CD8-positive, alpha-beta memory T cell (primary cell): Measurements from ENCODE around the gene ANKRD12. TPM values are rescaled to one million over a fixed set of nuclear protein-coding genes. Genes with fewer than 3 reads are reported as not detected.

Experiments used
- CTCF ChIA-PET: fragments of 350-600 bp; sonication (Branson Sonifier 250); formaldehyde crosslinking; loops from one replicate; lab custom pipeline; 2021; ENCODE audit warnings: antibody characterized with exemption; lab: Charles Lee
- POLR2A ChIA-PET: fragments of 350-600 bp; sonication (Branson Sonifier 250); formaldehyde crosslinking; loops from one replicate; lab custom pipeline; 2021; ENCODE audit warnings: antibody characterized with exemption; lab: Charles Lee
- DNase-seq, 5 donors: peaks; one replicate each; pipeline versions ENCODE4 v3.0.0 to v3.0.0-alpha.2; 2020 to 2022; ENCODE audit warnings: mixed read lengths in 1 of 5
- H3K27ac ChIP-seq: one replicate; pipeline ENCODE4 v1.7.0; 2013; ENCODE audit warnings: low read depth, mild to moderate bottlenecking, low read length, moderate library complexity
- H3K27me3 ChIP-seq: 2 replicates; pipeline ENCODE4 v1.7.0; 2013; ENCODE audit warnings: low read length, mild to moderate bottlenecking; ENCODE audit not compliant: insufficient read depth, poor library complexity, severe bottlenecking
- H3K36me3 ChIP-seq: 2 replicates; pipeline ENCODE4 v1.7.0; 2013; ENCODE audit warnings: mild to moderate bottlenecking, low read length, moderate library complexity; ENCODE audit not compliant: insufficient read depth
- H3K4me1 ChIP-seq: 2 replicates; pipeline ENCODE4 v1.7.0; 2013; ENCODE audit warnings: mild to moderate bottlenecking, low read length, moderate library complexity; ENCODE audit not compliant: insufficient read depth
- H3K4me3 ChIP-seq: 2 replicates; pipeline ENCODE4 v1.7.0; 2013; ENCODE audit warnings: mild to moderate bottlenecking, low read length
- H3K9me3 ChIP-seq: 2 replicates; pipeline ENCODE4 v1.7.0; 2013; ENCODE audit warnings: mild to moderate bottlenecking, low read length
- H3K27ac Mint-ChIP-seq, 8 donors: one replicate each; pipeline ENCODE4 v1.8.0; 2020 to 2021; ENCODE audit warnings: mixed read lengths in 8 of 8, mild to moderate bottlenecking in 6 of 8, inconsistent platforms in 3 of 8, moderate library complexity in 3 of 8
- H3K27me3 Mint-ChIP-seq, 2 donors: one replicate each; pipeline ENCODE4 v1.8.0; 2020 to 2021; ENCODE audit warnings: mixed read lengths in 2 of 2, mild to moderate bottlenecking in 1 of 2, moderate library complexity in 1 of 2
- H3K36me3 Mint-ChIP-seq, 3 donors: one replicate each; pipeline ENCODE4 v1.8.0; 2020 to 2021; ENCODE audit warnings: mixed read lengths in 3 of 3, inconsistent platforms in 1 of 3, mild to moderate bottlenecking in 1 of 3
- H3K4me1 Mint-ChIP-seq, 3 donors: one replicate each; pipeline ENCODE4 v1.8.0; 2020 to 2021; ENCODE audit warnings: mixed read lengths in 3 of 3, inconsistent platforms in 1 of 3, mild to moderate bottlenecking in 1 of 3
- H3K4me3 Mint-ChIP-seq, 7 donors: one replicate each; pipeline ENCODE4 v1.8.0; 2020 to 2021; ENCODE audit warnings: mixed read lengths in 7 of 7, mild to moderate bottlenecking in 6 of 7, moderate library complexity in 4 of 7, inconsistent platforms in 2 of 7
- H3K9me3 Mint-ChIP-seq, 5 donors: one replicate each; pipeline ENCODE4 v1.8.0; 2020 to 2022; ENCODE audit warnings: mixed read lengths in 5 of 5, mild to moderate bottlenecking in 3 of 5, moderate library complexity in 2 of 5, inconsistent platforms in 1 of 5
- polyA plus RNA-seq: library from polyadenylated mRNA; unstranded; fragments of 300-500 nt; fragmentation: Illumina TruSeq; gene quantifications from one replicate; pipeline ENCODE4 v1.2.3, GENCODE V29; 2021
- total RNA-seq, 2 experiments: library from RNA; stranded (reverse); gene quantifications; one replicate each; pipeline ENCODE4 v1.2.3, GENCODE V29; 2021

ANKRD12 gene
- total and polyA plus RNA-seq, 3 experiments from 2014 or later: 66.6 to 109 (median 67.6) TPM

DNA sequence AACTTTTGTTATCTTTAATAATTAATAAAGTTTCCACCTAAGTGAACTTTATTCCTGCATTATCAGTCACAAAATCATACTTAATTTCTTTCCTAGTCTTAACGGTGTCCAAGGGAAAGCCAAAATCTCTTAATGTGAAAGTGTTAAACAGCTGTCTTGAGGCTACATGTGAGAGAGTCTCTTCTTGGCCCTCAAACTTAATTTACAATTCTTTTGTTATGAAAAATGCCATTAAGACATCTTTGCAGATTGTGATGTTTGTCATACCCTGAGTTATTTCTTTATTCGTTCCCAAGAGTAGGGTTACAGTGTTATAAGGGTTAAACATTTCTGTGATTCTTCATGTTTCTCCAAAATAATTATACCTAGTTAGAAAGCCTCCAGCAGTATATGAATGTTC, 64.6 kb downstream of the ANKRD12 start:
- ChIA-PET POLR2A (no interaction called here), CTCF (no interaction called here)
- H3K9me3 Mint-ChIP-seq: no peaks in the 10 kb centered on the region
- H3K4me3 Mint-ChIP-seq: no peak overlapping the region
- no peaks in the 10 kb centered on the region for H3K9me3 ChIP-seq
- no peak overlapping the region for H3K4me3 ChIP-seq
- H3K4me1 Mint-ChIP-seq: peaks cover 23 to 41% (median 40%) of the 10 kb centered on the region in 3 donors
- peaks cover 10% of the 10 kb centered on the region for H3K36me3 ChIP-seq
- DNase-seq: no peak
- H3K27me3 ChIP-seq: no peaks in the 10 kb centered on the region
- H3K27ac Mint-ChIP-seq: peak overlapping the region in 1 of 8 donors; percentile 8
- H3K4me1 ChIP-seq: no peaks in the 10 kb centered on the region
- no peaks in the 10 kb centered on the region for H3K27me3 Mint-ChIP-seq
- H3K27ac ChIP-seq: no peak overlapping the region
- peaks cover 0 to 69% (median 8%) of the 10 kb centered on the region in 3 donors for H3K36me3 Mint-ChIP-seq

DNA sequence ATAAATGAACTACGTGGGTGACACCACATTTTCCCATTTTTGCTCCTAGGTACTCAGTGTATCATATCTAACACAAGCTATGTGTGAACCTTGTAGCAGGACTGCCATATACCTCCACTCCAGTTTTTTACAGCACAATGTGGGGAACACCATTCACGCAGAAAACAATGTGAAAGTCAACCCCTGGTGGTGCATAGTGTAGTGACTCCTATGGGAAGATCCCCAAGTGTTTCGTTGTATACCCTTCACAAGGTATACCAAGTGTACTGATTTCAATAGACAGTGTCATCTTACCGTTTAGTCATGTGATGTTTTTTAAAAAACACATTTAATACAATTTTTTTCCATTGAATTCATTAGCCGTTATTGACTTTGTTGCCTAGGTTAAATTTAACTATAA, 68.1 kb downstream of the ANKRD12 start:
- POLR2A ChIA-PET: no interaction called here
- no peaks in the 10 kb centered on the region for H3K9me3 Mint-ChIP-seq
- H3K27ac Mint-ChIP-seq: no peak overlapping the region
- no peak for DNase-seq
- H3K9me3 ChIP-seq: no peaks in the 10 kb centered on the region
- H3K27me3 ChIP-seq: no peaks in the 10 kb centered on the region
- H3K4me3 ChIP-seq: no peak overlapping the region
- peaks cover 0 to 66% (median 4%) of the 10 kb centered on the region in 3 donors for H3K36me3 Mint-ChIP-seq
- no peak overlapping the region for H3K27ac ChIP-seq
- H3K36me3 ChIP-seq: peaks cover 29% of the 10 kb centered on the region
- peaks cover 20 to 49% (median 34%) of the 10 kb centered on the region in 3 donors for H3K4me1 Mint-ChIP-seq
- H3K4me3 Mint-ChIP-seq: no peak overlapping the region
- no peaks in the 10 kb centered on the region for H3K27me3 Mint-ChIP-seq
- H3K4me1 ChIP-seq: no peaks in the 10 kb centered on the region
- CTCF ChIA-PET: interaction anchor here (1.0 kb wide), 1 partner anchor 102 kb away, joined by 3 read pairs; the partner anchor contains the start of gene NDUFV2

- Histone ChIP-seq H3K4me3 (no peak overlapping the region), H3K9me3 (no peaks in the 10 kb centered on the region), H3K36me3 (peaks cover 24% of the 10 kb centered on the region), H3K4me1 (no peaks in the 10 kb centered on the region), H3K27ac (no peak overlapping the region), H3K27me3 (no peaks in the 10 kb centered on the region)
- ChIA-PET POLR2A (no interaction called here), CTCF (interaction anchor here (1.0 kb wide), 1 partner anchor 59 kb away, joined by 3 read pairs; no protein-coding TSS in a partner anchor)
- Mint-ChIP-seq H3K36me3 (peaks cover 0 to 65% (median 8%) of the 10 kb centered on the region in 3 donors), H3K27ac (peak overlapping the region in 1 of 8 donors; percentile 33), H3K4me1 (peaks cover 17 to 52% (median 31%) of the 10 kb centered on the region in 3 donors), H3K4me3 (no peak overlapping the region), H3K9me3 (no peaks in the 10 kb centered on the region), H3K27me3 (no peaks in the 10 kb centered on the region)
- DNase-seq: no peak
Measured at GRCh38 chr18:9206421-9206820, 69.8 kb downstream of the ANKRD12 start.

- H3K4me1 Mint-ChIP-seq: peaks cover 23 to 54% (median 42%) of the 10 kb centered on the region in 3 donors
- POLR2A ChIA-PET: no interaction called here
- peaks cover 26% of the 10 kb centered on the region for H3K36me3 ChIP-seq
Measured at GRCh38 chr18:9209279-9209678, 72.7 kb downstream of the ANKRD12 start.

GRCh38 chr18:9210966-9211365, 74.4 kb downstream of the ANKRD12 start:
- no peak overlapping the region for H3K27ac ChIP-seq
- no peaks in the 10 kb centered on the region for H3K4me1 ChIP-seq
- CTCF ChIA-PET: no interaction called here
- peaks cover 19 to 44% (median 36%) of the 10 kb centered on the region in 3 donors for H3K4me1 Mint-ChIP-seq
- H3K36me3 Mint-ChIP-seq: peaks cover 3 to 71% (median 14%) of the 10 kb centered on the region in 3 donors
- no peaks in the 10 kb centered on the region for H3K9me3 Mint-ChIP-seq
- no peaks in the 10 kb centered on the region for H3K27me3 Mint-ChIP-seq
- H3K4me3 Mint-ChIP-seq: peak overlapping the region in 1 of 7 donors; percentile 15
- H3K27ac Mint-ChIP-seq: peak overlapping the region in 2 of 8 donors; percentile 7 to 39
- H3K4me3 ChIP-seq: no peak overlapping the region
- H3K36me3 ChIP-seq: peaks cover 34% of the 10 kb centered on the region
- DNase-seq: no peak
- no peaks in the 10 kb centered on the region for H3K27me3 ChIP-seq
- no peaks in the 10 kb centered on the region for H3K9me3 ChIP-seq
- POLR2A ChIA-PET: no interaction called here

More at GRCh38 chr18:9209279-9209678, 72.7 kb downstream of the ANKRD12 start:
- H3K4me3 ChIP-seq: no peak overlapping the region
- Mint-ChIP-seq H3K27ac (peak overlapping the region in 1 of 8 donors; percentile 59), H3K27me3 (no peaks in the 10 kb centered on the region), H3K4me3 (no peak overlapping the region), H3K36me3 (peaks cover 0 to 70% (median 11%) of the 10 kb centered on the region in 3 donors), H3K9me3 (no peaks in the 10 kb centered on the region)
- no peaks in the 10 kb centered on the region for H3K27me3 ChIP-seq
- CTCF ChIA-PET: no interaction called here
- H3K4me1 ChIP-seq: no peaks in the 10 kb centered on the region
- no peak for DNase-seq
- no peaks in the 10 kb centered on the region for H3K9me3 ChIP-seq
- no peak overlapping the region for H3K27ac ChIP-seq

DNA sequence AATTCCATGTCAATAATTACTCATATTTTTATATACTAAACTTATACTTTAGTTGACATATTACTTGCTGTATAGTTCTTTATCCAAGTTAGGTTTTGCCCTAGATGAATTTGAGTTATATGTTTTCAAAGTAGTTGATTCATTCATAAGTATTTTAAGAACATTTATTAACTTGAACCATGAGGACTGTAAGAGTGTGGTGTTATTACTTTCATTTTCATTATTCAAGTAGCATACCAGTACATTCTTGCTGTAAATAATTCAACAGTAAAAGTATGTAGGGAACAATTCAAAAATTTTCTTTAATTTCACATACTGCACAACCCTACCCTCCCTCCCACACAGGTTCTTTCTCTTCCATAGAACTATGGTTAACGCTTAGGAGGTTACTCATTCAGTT, 75.4 kb downstream of the ANKRD12 start:
- no peak overlapping the region for H3K27ac ChIP-seq
- H3K4me3 Mint-ChIP-seq: peak overlapping the region in 3 of 7 donors; percentile 15 to 43 (median 42)
- H3K27me3 ChIP-seq: no peaks in the 10 kb centered on the region
- H3K36me3 ChIP-seq: peaks cover 38% of the 10 kb centered on the region
- peaks cover 18 to 43% (median 36%) of the 10 kb centered on the region in 3 donors for H3K4me1 Mint-ChIP-seq
- peaks cover 3 to 80% (median 19%) of the 10 kb centered on the region in 3 donors for H3K36me3 Mint-ChIP-seq
- ChIA-PET POLR2A (no interaction called here), CTCF (no interaction called here)
- no peak for DNase-seq
- no peaks in the 10 kb centered on the region for H3K4me1 ChIP-seq
- H3K27me3 Mint-ChIP-seq: no peaks in the 10 kb centered on the region
- no peaks in the 10 kb centered on the region for H3K9me3 Mint-ChIP-seq
- H3K4me3 ChIP-seq: no peak overlapping the region
- H3K27ac Mint-ChIP-seq: peak overlapping the region in 2 of 8 donors; percentile 1 to 23
- no peaks in the 10 kb centered on the region for H3K9me3 ChIP-seq

DNA sequence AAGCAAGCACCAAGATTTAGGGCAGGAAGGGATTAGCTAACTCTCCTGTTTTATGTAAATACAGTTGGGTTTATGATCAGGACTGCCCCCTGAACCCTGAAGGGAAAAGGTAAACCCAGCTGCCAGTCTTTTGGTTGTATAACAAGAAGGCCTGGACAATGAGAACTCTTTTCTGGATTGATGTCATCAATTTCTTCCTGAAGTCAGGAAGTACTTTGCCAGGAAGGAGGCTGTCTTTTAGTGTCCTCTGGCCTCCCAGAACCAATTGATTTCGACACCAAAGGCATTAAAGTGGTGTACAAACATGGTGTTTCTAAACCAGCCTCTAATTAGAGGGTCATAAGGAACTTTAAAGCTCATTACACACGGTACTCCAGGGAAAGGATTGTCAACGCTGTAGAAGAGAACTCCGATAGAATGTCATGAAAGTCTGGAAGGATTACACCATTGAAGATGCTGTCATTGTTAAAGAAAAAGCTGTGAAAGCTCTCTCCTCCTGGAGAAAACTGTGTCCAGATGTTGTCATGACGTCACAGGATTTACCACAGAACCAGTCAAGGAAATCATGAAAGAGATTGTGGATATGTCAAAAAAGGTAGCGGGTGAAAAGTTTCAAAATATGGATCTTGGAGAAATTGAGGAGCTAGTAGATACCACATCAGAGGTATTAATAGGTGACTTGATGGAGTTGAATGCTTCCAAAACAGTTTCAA, 78.8 kb downstream of the ANKRD12 start:
- ChIA-PET POLR2A (no interaction called here), CTCF (interaction anchor here (1.1 to 1.4 kb wide), 3 partner anchors 119 to 143 kb away, joined by 3 read pairs; no protein-coding TSS in a partner anchor)
- H3K4me3 Mint-ChIP-seq: no peak overlapping the region
- no peak for DNase-seq
- H3K4me1 Mint-ChIP-seq: peaks cover 16 to 32% (median 31%) of the 10 kb centered on the region in 3 donors
- H3K27me3 Mint-ChIP-seq: no peaks in the 10 kb centered on the region
- no peaks in the 10 kb centered on the region for H3K4me1 ChIP-seq
- no peaks in the 10 kb centered on the region for H3K27me3 ChIP-seq
- H3K4me3 ChIP-seq: no peak overlapping the region
- H3K27ac ChIP-seq: no peak overlapping the region
- H3K27ac Mint-ChIP-seq: no peak overlapping the region
- H3K9me3 Mint-ChIP-seq: no peaks in the 10 kb centered on the region
- H3K9me3 ChIP-seq: no peaks in the 10 kb centered on the region
- peaks cover 4 to 82% (median 22%) of the 10 kb centered on the region in 3 donors for H3K36me3 Mint-ChIP-seq
- H3K36me3 ChIP-seq: peaks cover 28% of the 10 kb centered on the region

GRCh38 chr18:9216459-9216858, 79.9 kb downstream of the ANKRD12 start:
- POLR2A ChIA-PET: no interaction called here
- peaks cover 10 to 85% (median 22%) of the 10 kb centered on the region in 3 donors for H3K36me3 Mint-ChIP-seq

More at GRCh38 chr18:9216459-9216858, 79.9 kb downstream of the ANKRD12 start:
- Histone ChIP-seq H3K27ac (no peak overlapping the region), H3K27me3 (no peaks in the 10 kb centered on the region), H3K4me3 (no peak overlapping the region), H3K9me3 (no peaks in the 10 kb centered on the region), H3K4me1 (no peaks in the 10 kb centered on the region), H3K36me3 (peaks cover 35% of the 10 kb centered on the region)
- Mint-ChIP-seq H3K4me1 (peaks cover 11 to 30% (median 27%) of the 10 kb centered on the region in 3 donors), H3K4me3 (no peak overlapping the region), H3K27ac (peak overlapping the region in 1 of 8 donors; percentile 81), H3K9me3 (no peaks in the 10 kb centered on the region), H3K27me3 (no peaks in the 10 kb centered on the region)
- no peak for DNase-seq
- CTCF ChIA-PET: interaction anchor here (1.1 to 1.4 kb wide), 2 partner anchors 118 to 144 kb away, joined by 3 read pairs; no protein-coding TSS in a partner anchor
